Cardiac muscle cell (in vitro differentiated cells and primary cell): ENCODE results near the gene ZBTB33. TPM values are rescaled to one million over a fixed set of nuclear protein-coding genes. Genes with fewer than 3 reads are reported as not detected.

Experiments used
- DNase-seq, 2 donors: peaks; one replicate each; pipeline versions ENCODE4 v3.0.0 to v3.0.0-alpha.2; 2010 to 2017; ENCODE audit warnings: low read depth in 1 of 2, low spot score in 1 of 2
- H3K27ac ChIP-seq: fragments of 200-600 bp; sonication (generic); 2 replicates; pipeline ENCODE4 v1.5.1; 2016
- H3K27me3 ChIP-seq: fragments of 200-600 bp; sonication (generic); 2 replicates; pipeline ENCODE4 v1.6.0; 2016; ENCODE audit warnings: control low read depth
- H3K36me3 ChIP-seq: fragments of 200-600 bp; sonication (generic); 2 replicates; pipeline ENCODE4 v1.5.1; 2016; ENCODE audit warnings: control low read depth
- H3K4me1 ChIP-seq: fragments of 200-600 bp; sonication (generic); 2 replicates; pipeline ENCODE4 v1.8.1; 2017; ENCODE audit warnings: low read depth, mild to moderate bottlenecking, mixed run types
- H3K4me3 ChIP-seq: fragments of 200-600 bp; sonication (generic); 2 replicates; pipeline ENCODE4 v1.5.1; 2016; ENCODE audit warnings: mild to moderate bottlenecking
- H3K9me3 ChIP-seq: fragments of 200-600 bp; sonication (generic); 2 replicates; pipeline ENCODE4 v1.5.1; 2017; ENCODE audit warnings: low read depth, mild to moderate bottlenecking, control low read depth
- polyA plus RNA-seq: library from polyadenylated mRNA; unstranded; fragments of >200 nt; fragmentation: Nextera tagmentation; extraction: Ambion mirVana; gene quantifications from 2 replicates; pipeline ENCODE4 v1.2.1, GENCODE V29; 2016
- total RNA-seq: library from RNA; depleted of rRNA; stranded (reverse); fragments of >200 nt; gene quantifications from 2 replicates; pipeline ENCODE4 v1.2.3, GENCODE V29; 2016
- TF ChIP-seq, protein P1 (sequence below): IDR thresholded peaks from 2 replicates; pipeline ENCODE4 v1.5.1; 2012; ENCODE audit warnings: low read depth, mild to moderate bottlenecking, low read length

Gene ZBTB33
- total and polyA plus RNA-seq, 2 experiments from 2014 or later = 5.7 to 11.4 TPM

DNA sequence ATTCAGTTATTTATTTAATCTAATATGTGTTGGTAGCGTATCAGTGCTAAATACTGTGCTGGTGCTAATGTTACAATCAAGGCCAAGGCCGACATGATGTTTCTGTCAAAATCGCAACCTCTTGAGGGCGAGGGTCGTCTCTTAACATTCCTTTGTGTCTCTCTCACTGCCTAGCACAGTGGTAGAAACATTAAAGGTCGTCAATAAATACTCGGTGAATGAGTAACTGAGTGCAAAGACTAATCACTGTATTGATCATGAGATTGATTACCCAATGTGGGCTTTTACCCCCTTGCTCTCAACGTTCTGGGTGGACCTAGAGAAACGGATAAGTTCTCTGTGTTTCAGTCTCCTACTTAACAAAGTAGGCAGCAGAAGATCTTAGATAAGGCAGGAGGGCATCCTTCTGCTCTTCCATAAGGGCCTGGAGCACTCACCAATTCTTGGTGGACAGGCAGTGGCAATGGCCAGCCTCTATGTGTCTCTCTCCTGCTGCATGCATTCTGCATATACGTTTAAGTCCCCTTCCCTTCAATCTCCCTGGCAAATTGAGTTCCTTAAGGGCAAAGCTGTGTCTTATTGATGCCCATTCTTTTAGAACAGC lies 30.5 kb downstream of the ZBTB33 start:
- DNase-seq = no peak
- TF ChIP-seq, protein P1, sequence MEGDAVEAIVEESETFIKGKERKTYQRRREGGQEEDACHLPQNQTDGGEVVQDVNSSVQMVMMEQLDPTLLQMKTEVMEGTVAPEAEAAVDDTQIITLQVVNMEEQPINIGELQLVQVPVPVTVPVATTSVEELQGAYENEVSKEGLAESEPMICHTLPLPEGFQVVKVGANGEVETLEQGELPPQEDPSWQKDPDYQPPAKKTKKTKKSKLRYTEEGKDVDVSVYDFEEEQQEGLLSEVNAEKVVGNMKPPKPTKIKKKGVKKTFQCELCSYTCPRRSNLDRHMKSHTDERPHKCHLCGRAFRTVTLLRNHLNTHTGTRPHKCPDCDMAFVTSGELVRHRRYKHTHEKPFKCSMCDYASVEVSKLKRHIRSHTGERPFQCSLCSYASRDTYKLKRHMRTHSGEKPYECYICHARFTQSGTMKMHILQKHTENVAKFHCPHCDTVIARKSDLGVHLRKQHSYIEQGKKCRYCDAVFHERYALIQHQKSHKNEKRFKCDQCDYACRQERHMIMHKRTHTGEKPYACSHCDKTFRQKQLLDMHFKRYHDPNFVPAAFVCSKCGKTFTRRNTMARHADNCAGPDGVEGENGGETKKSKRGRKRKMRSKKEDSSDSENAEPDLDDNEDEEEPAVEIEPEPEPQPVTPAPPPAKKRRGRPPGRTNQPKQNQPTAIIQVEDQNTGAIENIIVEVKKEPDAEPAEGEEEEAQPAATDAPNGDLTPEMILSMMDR = no peak
- no peak overlapping the region for H3K27ac ChIP-seq
- H3K4me1 ChIP-seq = no peaks in the 10 kb centered on the region
- H3K27me3 ChIP-seq = no peaks in the 10 kb centered on the region
- H3K9me3 ChIP-seq = no peaks in the 10 kb centered on the region
- H3K4me3 ChIP-seq = no peak overlapping the region
- no peaks in the 10 kb centered on the region for H3K36me3 ChIP-seq

DNA sequence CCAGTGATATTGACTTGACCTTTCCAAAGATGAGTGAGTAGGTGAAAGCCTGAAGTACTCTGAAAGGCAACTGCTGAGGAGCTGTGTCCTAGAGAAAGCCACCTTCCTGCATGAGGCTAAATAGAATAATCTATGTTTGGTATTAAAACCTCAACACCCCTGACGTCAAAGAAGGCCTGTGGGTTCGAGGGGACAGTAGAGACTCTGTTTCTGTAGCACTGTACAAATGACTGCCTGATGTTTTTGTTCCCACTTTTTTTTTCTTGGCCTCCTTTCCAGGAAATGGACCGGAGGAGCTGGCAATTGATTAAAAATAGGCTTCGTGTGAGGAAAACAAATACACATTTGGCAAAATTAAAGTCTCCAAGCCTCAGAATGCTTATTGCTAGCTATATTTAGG lies 31.1 kb downstream of the ZBTB33 start:
- no peak for DNase-seq

DNA sequence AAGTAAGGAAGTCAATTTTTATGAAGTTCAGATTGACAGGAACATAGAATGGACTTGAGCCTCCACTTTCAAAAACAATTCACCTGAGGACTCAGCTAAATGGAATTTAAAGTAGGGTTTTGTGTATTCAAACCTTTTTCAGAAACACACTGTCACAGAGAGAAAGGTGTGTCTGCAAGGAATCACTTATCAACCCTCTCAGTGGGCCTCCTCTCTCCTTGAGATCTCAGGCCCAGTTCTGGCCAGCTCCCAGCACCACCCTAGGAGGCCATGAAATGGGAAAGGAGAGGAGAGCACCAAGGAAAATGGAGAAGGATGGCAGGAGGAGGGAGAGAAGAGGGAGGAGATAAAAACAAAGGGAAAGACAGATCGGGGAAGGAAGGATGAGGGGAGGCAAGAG lies 32.1 kb downstream of the ZBTB33 start:
- no peaks in the 10 kb centered on the region for H3K4me1 ChIP-seq
- DNase-seq = no peak
- no peak overlapping the region for H3K4me3 ChIP-seq
- H3K27me3 ChIP-seq = no peaks in the 10 kb centered on the region
- TF ChIP-seq, protein P1 = no peak
- H3K36me3 ChIP-seq = no peaks in the 10 kb centered on the region
- H3K27ac ChIP-seq = no peak overlapping the region
- H3K9me3 ChIP-seq = no peaks in the 10 kb centered on the region

More for the DNA sequence above, 31.1 kb downstream of the ZBTB33 start:
- Histone ChIP-seq H3K27me3 (no peaks in the 10 kb centered on the region), H3K4me3 (no peak overlapping the region), H3K4me1 (no peaks in the 10 kb centered on the region), H3K9me3 (no peaks in the 10 kb centered on the region), H3K27ac (no peak overlapping the region), H3K36me3 (no peaks in the 10 kb centered on the region)
- TF ChIP-seq, protein P1 = no peak

DNA sequence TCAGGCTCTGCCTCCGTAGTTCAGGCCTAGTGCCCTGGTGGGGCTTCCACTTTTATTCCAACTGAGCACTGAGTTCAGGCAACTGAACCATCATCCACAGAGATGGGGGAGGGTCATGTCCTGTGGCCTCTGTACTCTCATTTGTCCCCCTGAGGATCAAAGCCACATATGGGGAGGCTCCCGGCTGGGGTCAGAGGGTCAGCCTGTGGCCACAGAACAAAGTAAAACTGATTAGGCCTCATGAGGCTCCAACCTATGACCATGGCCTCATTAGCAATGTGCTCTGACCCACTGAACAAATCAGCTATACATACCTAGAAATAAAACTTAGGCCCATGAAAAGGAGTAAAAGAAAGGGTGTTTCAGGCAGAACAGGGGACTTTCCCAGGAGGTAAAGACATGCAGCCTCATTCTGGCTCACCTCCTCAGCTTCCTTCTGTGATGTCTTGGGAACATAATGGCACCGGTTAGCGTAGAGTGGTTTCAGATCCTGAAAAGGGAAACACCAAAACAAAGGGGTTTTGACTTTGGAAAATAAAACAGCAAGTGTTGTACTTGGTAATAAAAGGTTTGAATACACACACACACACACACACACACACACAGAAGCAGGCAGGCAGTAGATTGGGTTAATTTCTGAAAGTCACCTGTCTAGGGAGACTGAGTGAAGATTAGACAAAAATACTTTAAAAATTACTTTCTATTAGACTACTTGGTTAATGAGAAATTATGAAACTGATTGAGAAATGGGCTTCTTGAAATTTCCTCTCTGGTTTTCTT lies 36.3 kb downstream of the ZBTB33 start:
- Histone ChIP-seq H3K4me3 (no peak overlapping the region), H3K9me3 (no peaks in the 10 kb centered on the region), H3K27me3 (no peaks in the 10 kb centered on the region), H3K4me1 (no peaks in the 10 kb centered on the region), H3K27ac (no peak overlapping the region), H3K36me3 (no peaks in the 10 kb centered on the region)
- DNase-seq = no peak
- TF ChIP-seq, protein P1 = no peak

DNA sequence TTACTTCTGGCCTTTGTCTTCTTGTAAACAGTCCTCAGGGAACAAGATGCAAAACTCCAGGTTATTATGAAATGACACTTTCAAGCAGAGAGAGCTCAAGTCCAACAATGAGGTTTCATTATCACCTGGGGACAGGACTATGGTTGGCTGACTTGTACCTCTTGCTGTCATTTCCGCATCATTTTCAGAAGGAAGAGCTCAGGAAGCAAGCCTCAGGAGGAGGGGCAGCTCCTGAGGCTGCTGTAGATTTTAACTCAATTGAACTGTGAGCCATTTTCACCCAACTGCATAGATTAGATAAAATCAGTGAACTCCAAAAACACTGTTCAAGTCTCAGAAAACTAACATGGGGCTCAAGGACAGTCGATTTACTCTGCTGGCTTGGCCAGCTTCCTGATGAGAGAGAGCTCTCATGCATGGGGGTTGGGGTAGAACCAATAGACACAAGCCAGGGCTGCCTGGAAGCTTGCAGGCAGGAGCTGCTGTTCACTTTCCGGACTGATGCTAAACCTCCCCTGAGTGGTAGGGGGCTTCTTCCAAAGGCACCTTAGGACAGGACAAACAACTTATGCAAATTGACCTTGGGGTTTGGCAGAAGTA lies 37.0 kb downstream of the ZBTB33 start:
- Histone ChIP-seq H3K36me3 (no peaks in the 10 kb centered on the region), H3K9me3 (no peaks in the 10 kb centered on the region), H3K27me3 (no peaks in the 10 kb centered on the region), H3K4me3 (no peak overlapping the region), H3K27ac (no peak overlapping the region), H3K4me1 (no peaks in the 10 kb centered on the region)
- DNase-seq = no peak
- TF ChIP-seq, protein P1 = no peak
